Fibroblast of skin of left quadriceps (primary cell): ENCODE results near the gene RBP2.

Experiments
- DNase-seq, 2 experiments: peaks; one replicate each; pipeline ENCODE4 v3.0.0-alpha.2; 2013; ENCODE audit warnings: low read depth in 2 of 2

Gene RBP2

GRCh38 chr3:139481116-139481515 is 4.8 kb upstream of the RBP2 start:
- DNase-seq: peak in 1 of 2 experiments; percentile 3

DNA sequence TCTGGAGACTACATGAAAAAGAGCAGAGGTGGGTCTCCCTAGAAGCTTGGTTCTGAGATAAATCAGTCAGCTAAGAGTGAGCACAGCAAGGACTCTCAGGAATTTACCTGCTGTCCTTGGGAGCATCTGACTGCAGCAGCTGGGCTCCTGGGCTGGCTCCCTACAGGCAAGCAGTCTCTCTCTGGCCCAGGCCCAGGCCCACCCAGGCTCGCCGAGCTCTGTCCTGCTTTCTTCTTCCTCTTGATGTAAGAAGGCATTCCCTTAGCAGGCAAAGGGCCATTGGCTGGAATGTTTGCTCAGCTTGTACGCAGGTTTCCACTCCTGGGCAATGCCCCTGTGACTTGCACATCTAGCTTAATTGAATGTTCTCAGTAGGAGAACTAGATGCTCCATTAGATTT is 4.3 kb upstream of the RBP2 start:
- no peak for DNase-seq

GRCh38 chr3:139477710-139478640 is 1.7 kb upstream of the RBP2 start:
- no peak for DNase-seq

GRCh38 chr3:139473155-139473771 is 3.1 kb downstream of the RBP2 start:
- no peak for DNase-seq

DNA sequence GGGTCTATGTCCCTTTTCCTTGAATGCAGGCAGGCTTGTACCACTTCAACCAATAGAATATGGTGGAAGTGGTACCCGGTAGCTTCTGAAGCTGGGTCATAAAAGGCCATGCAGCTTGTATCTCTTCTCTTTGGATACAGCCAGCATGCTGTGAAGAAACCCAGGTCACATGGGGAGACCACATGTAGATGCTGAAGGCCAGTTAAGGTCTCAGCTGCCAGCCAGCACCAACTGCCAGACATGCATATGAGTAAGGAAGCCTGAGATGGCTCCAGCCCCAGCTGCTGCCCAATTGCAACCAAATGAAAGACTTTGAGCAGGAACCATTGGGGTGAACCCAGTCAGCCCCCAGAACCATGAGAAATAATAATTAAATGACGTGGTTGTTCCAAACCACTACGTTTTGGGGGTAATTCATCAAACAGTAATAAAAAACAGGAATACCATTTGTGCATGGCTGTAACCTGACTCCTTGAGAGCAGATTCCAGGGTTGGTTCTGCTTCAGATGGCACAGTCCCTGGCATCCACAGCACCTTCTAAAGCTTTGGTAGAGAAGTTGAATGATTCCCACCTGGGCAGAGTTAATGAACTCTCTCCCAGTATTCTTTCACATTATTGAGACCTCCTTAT is 3.8 kb downstream of the RBP2 start:
- no peak for DNase-seq

GRCh38 chr3:139470199-139470598 is 6.1 kb downstream of the RBP2 start:
- DNase-seq: no peak

DNA sequence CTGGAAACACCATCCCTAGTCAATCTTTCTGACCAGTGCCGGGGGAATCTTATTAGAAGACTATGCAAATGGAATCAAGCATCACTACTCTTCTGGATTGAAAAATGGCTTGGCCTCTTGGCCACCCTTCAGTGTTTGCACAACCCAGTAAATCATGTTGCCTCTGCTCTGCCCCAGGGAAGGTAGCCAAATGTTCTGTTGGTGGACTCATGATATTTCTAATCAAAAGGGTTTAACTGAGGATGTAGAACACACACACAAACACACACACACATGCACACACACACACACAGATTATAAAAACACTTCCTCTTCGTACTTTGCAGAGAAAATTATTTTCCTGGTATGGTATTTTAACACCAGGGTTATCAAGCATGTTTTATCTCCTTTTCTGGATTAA is 7.9 kb downstream of the RBP2 start:
- no peak for DNase-seq

DNA sequence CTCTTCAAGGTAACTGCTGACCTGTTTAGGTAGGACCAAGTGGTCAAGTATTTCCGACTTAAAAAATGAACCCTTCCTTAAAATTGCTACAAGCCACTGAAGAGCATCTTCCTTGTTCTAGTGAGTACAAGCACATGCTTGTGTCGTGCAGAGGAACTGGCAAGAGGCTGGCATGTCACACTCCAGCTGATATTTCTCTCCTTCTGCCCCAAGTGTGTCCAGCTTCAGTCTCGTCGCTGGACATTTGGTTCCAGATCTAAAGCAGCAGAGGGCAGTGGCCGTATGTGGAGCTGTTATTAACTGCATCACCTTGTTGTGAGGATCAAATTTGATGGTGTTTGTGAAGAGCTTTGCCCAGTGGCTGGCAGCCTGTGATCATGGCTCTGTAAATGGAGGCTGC is 10.0 kb downstream of the RBP2 start:
- no peak for DNase-seq

GRCh38 chr3:139465636-139466035 is 10.7 kb downstream of the RBP2 start:
- DNase-seq: no peak

DNA sequence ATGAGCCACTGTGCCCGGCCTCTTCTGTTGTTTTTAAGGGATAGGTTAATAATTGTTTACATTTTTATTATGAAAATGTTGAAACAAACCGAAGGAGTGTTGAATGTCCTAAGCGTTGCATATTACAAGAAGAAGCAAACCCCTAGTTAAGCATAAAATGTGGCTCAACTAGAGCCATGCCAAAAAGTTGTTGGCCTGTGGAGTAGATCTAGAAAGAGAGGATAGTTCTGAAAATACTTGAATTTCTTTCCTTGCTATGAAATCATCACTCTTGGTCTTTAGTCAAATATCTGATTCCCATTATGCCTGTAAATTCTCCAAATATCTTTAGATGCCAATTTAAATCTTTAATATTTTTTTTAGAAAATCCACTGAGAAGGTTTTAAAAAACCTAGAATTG is 12.8 kb downstream of the RBP2 start:
- DNase-seq: no peak

DNA sequence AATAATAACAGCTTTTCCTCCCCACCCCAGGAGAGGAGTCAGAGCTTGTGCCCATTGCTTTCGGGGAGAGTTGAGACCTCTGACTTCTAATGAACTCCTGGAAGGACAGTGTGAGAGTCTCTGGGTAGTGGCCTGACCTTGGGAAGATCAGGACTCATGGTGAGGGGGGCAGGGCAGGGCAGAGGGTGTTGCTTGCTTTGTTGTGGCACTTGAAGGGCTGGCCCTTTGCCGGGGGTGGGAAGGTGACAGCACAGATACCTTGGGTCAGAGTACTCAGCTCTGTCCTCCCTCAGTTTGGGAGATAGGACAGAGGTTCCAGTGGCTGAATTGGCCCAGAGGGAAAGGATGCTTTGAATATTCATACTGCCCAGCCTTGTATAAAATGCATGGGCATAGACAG is 15.8 kb downstream of the RBP2 start:
- DNase-seq: no peak

DNA sequence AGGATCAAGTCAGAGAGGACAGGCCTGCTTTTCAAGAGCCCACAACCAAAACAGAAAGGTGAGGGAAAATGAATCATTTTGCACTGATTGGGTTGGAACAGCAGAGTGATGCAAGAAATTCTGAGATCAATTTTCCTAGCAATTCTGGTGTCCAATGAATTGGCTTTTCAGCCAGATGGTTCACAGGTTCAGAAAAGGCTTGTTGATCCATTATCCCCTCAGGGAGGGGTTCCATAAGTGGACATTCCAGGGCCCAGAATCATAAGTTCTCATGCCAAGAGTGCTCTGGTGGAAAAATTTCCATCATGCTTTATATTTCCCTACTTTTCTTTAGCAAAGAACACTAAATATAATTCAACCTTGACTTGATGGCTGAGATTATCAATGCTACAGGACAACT is 16.2 kb downstream of the RBP2 start:
- no peak for DNase-seq

DNA sequence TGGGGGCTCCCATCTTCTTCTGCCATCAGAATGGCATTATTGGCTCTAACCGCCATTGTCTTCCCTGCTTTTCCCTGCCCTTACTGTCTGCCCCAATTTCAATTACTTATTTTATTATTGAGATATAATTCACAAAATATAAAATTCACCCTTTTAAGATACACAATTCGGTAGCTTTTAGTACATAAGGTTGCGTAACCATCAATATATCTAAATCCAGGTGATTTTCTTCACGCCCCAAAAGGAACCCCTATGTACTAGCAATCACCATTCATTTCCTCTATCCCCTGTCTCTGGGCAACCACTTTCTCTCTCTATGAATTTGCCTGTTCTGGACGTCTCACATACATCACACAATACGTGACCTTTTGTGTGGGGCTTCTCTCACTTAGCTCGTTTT is 18.0 kb downstream of the RBP2 start:
- DNase-seq: no peak

- no peak for DNase-seq
Measured at GRCh38 chr3:139457066-139457465, 19.2 kb downstream of the RBP2 start.

DNA sequence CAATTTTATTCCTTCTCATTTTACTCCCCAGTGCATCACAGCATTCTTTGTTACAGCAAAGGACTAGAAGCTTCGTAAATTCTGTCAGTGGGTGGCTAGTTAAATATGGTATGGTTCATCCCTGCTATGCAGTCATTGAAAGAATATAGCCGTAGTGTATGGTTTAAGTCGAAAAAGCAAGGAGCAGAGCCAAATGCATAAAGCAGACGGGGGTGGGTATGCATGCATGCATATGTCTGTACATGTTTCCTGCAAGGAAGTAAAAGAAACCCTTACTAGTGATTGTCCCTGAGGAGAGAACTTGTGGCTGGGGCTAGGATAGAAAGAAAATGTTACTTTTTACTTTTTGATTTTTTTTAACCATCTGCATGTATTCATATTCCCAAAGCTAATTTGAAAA is 19.9 kb downstream of the RBP2 start:
- DNase-seq: no peak

- no peak for DNase-seq
Measured at GRCh38 chr3:139455855-139456254, 20.5 kb downstream of the RBP2 start.

- DNase-seq: no peak
Measured at GRCh38 chr3:139455206-139455605, 21.1 kb downstream of the RBP2 start.

DNA sequence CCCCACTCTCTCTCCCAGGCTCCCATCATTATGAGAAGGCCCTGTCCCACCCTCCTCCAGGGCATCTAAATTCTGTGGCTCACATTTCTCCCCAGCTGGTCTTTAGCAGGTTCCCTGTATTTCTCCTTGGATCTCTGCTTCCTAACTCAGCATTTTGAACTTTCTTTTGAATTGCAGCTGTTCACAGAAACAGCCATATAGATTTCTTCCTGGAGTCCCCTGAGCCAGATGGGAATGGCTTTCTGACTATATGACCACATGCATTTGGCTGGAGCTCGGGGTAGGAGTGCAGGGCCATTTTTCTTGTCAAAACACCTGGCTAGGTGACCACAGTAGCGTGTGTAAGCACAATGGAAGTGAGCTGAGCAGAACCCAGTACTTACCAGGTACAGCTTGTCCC is 22.0 kb downstream of the RBP2 start:
- no peak for DNase-seq

DNA sequence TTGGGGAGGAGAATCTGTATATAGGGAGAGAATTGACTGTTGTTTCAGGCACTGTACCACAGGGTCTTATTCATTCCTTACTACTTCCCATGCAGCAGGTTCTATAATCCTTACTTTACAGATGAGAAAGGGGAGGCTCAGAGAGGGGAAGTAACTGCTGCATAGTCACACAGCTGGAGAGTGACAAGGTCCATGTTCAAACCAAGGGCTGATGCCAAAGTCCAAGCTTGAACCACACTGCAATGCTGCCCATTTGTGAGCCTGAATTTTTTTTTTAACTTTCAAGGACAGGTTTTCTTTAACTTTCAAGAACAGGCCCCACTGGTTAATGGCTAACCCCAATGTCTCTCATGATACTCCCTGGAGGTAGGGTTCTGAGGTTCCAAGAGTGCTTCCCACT is 26.2 kb downstream of the RBP2 start:
- DNase-seq: no peak

- no peak for DNase-seq
Measured at GRCh38 chr3:139449566-139449965, 26.8 kb downstream of the RBP2 start.

DNA sequence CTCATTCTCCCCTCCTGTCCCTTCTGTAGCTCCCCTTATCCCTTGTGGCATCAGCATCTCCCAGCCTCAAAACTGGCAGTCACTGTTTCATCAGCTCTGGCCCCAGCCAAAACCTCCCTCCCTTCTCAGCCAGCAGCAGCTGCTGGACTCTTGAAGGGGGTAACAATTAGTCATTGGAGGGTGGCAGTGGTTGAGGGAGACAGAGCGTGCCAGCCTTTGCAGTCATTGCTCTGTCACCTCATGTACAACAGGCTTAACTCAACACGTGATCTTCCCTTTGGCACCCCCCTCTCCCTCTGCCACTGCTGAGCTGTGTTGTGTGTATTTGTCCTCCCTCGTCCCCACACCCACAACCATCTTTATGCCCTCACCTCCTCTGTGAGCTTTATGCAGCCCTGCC is 28.2 kb downstream of the RBP2 start:
- no peak for DNase-seq

DNA sequence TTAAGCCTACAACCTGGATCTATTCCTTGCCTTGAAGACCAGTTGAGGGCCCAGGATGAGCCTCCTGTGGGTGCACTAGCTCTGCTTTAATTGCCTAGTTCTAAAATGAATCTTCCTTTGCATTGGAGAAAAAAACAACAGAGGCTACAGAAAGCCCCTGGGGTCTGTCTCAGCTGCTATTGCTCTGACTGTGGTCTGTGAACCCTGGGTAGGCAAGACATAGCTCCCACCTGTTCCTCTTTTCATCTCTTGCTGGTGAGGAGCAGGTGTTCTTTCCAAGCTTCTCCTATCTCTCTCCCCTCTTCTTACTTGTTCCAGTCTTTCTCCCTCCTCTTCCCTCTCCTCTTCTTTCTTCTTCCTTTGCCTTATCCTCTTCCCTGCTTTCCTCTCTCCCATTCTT is 28.8 kb downstream of the RBP2 start:
- DNase-seq: no peak

- DNase-seq: no peak
Measured at GRCh38 chr3:139444446-139444845, 31.9 kb downstream of the RBP2 start.
